ENCODE results near the gene TBC1D2. TPM values are rescaled to one million over a fixed set of nuclear protein-coding genes. Genes with fewer than 3 reads are reported as not detected.

Gene TBC1D2
- total and polyA plus RNA-seq, 2 experiments from 2014 or later = 3.7 to 6.8 TPM

DNA sequence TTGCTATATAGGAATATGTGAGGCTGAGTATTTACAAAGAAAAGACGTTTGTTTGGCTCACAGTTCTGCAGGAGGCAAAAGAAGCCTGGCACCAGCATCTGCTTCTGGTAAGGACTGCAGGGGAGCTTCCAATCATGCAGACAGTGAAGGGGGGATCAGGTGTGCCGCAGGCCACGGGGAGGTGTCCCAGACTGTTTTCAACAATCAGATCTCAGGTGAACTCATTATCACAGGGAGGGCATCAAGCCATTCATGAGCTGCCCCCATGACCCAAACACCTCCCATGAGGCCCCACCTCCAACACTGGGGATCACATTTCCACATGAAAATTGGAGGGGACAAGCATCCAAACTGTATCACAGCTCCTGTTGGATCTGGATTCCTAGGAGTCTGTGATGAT lies 106.0 kb downstream of the TBC1D2 start:
- no peak overlapping the region for H3K4me2 ChIP-seq
- no peak for DNase-seq (ENCODE audit: low spot score)
- H4K20me1 ChIP-seq (replicated peaks; ENCODE audit: insufficient read depth) = no peaks in the 10 kb centered on the region

More for the DNA sequence above, 106.0 kb downstream of the TBC1D2 start:
- Histone ChIP-seq H3K4me3 (no peak overlapping the region), H3K9me2 (ENCODE audit: insufficient read depth) (no peaks in the 10 kb centered on the region), H3K4me1 (ENCODE audit: insufficient read depth) (no peaks in the 10 kb centered on the region), H3K27me3 (ENCODE audit: insufficient read depth) (no peaks in the 10 kb centered on the region), H3F3A (replicated peaks; ENCODE audit: low read depth) (no peaks in the 10 kb centered on the region; the same call in 1 of the 2 replicates), H3K79me2 (replicated peaks; ENCODE audit: insufficient read depth) (no peaks in the 10 kb centered on the region), H3K27ac (ENCODE audit: low read depth) (no peak overlapping the region), H2AFZ (no peak overlapping the region), H3K36me3 (ENCODE audit: insufficient read depth) (no peaks in the 10 kb centered on the region)
- H3K27me3 Mint-ChIP-seq (ENCODE audit: insufficient read depth, low read depth, poor library complexity) = peaks cover 5% of the 10 kb centered on the region
- no peaks in the 10 kb centered on the region for H3K9me3 Mint-ChIP-seq
- H3K4me3 Mint-ChIP-seq = no peak overlapping the region
- peaks cover 6% of the 10 kb centered on the region; the same call in 2 of the 3 replicates for H3K4me1 Mint-ChIP-seq
- H3K27ac Mint-ChIP-seq = no peak overlapping the region
- TF ChIP-seq NANOG (IDR thresholded peaks at IDR 0.05; ENCODE audit: borderline replicate concordance) = no peak
- no peak for TF ChIP-seq ZNF462 (CRISPR knock-in tag; IDR thresholded peaks at IDR 0.05)
- TF ChIP-seq, protein P1, sequence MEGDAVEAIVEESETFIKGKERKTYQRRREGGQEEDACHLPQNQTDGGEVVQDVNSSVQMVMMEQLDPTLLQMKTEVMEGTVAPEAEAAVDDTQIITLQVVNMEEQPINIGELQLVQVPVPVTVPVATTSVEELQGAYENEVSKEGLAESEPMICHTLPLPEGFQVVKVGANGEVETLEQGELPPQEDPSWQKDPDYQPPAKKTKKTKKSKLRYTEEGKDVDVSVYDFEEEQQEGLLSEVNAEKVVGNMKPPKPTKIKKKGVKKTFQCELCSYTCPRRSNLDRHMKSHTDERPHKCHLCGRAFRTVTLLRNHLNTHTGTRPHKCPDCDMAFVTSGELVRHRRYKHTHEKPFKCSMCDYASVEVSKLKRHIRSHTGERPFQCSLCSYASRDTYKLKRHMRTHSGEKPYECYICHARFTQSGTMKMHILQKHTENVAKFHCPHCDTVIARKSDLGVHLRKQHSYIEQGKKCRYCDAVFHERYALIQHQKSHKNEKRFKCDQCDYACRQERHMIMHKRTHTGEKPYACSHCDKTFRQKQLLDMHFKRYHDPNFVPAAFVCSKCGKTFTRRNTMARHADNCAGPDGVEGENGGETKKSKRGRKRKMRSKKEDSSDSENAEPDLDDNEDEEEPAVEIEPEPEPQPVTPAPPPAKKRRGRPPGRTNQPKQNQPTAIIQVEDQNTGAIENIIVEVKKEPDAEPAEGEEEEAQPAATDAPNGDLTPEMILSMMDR (conservative IDR thresholded peaks at IDR 0.05; ENCODE audit: low read depth in 2 of 2) = no peak
- TF ChIP-seq REST (IDR thresholded peaks at IDR 0.05; ENCODE audit: unreplicated experiment) = no peak
- no peak for TF ChIP-seq ZNF114 (CRISPR knock-in tag; IDR thresholded peaks at IDR 0.05)
- no peak for TF ChIP-seq JUNB (IDR thresholded peaks at IDR 0.05; ENCODE audit: unreplicated experiment)
- TF ChIP-seq EZH2 (IDR thresholded peaks at IDR 0.05; ENCODE audit: low read depth, unreplicated experiment) = no peak
- TF ChIP-seq STAT1 (IDR thresholded peaks at IDR 0.05; ENCODE audit: unreplicated experiment) = no peak
- TF ChIP-seq EZH2phosphoT487 (IDR thresholded peaks at IDR 0.05; ENCODE audit: unreplicated experiment) = no peak
- H3K36me3 Mint-ChIP-seq (ENCODE audit: low read depth) = no peaks in the 10 kb centered on the region; the same call in 2 of the 3 replicates
- ATAC-seq = no peak
